Measurements from ENCODE around the gene KRTAP5-4.
"Not testable (repeated sequence)": the region's sequence is repeated elsewhere in the genome, so short reads cannot be mapped to it uniquely, and the experiment has no call there.

Gene KRTAP5-4

DNA sequence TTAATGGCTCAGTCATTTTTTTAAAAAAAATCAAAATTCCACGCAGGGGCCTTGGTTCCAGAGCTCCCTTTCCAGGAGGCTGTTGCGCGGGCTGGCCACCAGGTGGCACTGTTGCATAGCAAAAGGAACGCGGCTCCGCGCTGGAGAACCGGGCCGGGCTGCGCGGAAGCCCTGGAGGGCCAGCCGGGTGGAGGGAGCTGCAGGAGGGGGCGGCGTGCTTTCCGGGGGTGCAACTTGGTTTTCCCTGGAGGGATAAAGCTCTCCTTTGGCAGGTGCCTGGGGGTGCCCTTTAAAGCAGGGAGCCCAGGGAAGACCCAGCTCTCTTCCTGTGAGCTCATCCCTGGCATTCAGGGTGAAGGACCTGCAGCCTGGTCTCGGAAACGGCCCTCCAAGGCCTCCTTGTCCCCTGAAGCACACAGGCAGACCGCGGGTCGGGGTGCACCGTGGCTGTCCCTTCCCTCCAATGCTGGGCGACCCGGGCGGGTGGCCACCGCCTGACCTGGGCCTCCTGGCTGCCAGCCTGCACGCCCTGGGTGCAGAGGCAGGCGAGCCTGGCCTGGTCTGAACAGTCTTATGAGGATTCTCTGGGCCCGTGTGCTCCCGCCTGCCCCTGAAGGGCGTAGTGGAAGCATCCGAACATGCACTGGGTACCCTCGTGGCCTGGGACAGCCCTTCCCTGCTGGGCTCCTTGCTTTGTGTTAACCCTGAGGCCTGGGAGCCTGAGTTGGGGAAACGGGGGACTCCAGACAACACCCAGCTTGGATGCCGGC lies 31.0 kb upstream of the KRTAP5-4 start:
- peak; percentile 12 for DNase-seq

DNA sequence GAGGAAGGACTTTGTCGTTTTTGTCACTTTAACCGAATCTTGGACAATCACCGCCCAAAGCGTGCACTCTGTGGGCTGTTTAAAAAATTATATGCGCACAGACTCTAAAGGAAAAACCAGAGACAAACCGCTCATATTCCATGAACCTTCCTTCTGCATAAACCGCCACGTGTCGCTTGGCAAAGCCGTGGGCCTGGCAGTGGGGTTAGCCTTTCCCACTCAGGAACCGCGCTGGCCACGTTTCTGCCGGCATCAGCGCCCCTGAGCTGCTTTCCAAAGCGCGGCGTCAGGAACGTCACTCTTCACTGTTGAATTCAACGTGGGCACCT lies 30.5 kb upstream of the KRTAP5-4 start:
- no peak for DNase-seq

DNA sequence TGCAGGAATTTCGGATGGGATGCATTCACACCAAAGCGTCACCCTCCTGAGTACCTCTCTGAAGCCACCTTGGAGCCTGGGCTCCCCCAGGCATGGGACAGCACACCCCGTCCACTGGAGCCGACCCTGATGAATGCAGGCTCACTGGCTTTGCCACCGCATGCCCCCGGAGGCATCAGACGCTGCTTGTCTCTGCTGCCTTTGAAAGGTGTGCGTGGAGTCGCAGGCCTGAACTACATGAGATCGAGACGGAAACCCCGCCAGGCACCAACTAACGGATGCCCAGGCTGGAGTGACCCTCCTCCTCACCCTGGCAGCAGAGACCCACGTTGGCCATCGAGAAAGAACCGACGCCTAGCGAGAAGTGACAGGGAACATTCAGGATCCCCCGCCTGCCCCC lies 30.1 kb upstream of the KRTAP5-4 start:
- no peak for DNase-seq

DNA sequence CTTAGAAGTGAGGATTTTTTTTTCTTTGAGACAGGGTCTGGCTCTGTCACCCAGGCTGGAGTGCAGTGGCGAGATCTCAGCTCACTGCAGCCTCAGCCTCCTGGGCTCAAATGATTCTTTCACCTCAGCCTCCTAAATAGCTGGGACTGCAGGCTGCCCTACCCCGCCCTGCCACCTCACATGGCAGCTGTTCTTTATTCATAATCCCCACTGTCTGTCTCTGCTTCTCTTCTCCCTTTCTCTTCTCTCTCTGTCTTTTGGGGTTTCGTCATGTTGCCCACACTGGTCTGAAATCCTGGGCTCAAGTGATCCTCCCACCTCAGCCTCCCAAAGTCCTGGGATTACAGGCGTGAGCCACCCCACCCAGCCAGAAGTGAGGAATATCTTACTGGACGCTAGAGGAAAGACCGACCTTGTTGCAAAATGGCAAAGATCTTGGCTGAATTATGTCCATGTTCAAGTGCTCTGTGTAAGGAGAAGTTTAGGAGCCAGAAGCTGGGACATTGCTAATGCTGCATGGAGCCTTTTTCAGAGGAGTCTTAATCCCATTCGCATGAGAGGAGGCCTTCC lies 29.6 kb upstream of the KRTAP5-4 start:
- no peak for DNase-seq

DNA sequence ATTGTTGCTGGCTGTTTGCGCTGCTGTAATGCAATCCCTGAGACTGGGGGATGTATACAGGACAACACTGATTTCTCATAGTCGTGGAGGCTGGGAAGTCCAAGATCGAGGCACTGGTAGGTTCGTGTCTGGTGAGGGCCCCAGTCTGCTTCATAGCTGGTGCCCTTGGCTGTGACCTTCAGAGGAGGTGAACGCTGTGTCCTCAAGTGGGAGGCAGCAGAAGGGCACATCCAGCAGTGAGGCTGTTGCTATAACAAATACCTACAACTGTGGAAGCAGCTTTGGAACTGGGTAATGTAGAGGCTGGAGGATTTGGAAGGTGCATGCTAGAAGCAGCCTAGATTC lies 29.0 kb upstream of the KRTAP5-4 start:
- no peak for DNase-seq

DNA sequence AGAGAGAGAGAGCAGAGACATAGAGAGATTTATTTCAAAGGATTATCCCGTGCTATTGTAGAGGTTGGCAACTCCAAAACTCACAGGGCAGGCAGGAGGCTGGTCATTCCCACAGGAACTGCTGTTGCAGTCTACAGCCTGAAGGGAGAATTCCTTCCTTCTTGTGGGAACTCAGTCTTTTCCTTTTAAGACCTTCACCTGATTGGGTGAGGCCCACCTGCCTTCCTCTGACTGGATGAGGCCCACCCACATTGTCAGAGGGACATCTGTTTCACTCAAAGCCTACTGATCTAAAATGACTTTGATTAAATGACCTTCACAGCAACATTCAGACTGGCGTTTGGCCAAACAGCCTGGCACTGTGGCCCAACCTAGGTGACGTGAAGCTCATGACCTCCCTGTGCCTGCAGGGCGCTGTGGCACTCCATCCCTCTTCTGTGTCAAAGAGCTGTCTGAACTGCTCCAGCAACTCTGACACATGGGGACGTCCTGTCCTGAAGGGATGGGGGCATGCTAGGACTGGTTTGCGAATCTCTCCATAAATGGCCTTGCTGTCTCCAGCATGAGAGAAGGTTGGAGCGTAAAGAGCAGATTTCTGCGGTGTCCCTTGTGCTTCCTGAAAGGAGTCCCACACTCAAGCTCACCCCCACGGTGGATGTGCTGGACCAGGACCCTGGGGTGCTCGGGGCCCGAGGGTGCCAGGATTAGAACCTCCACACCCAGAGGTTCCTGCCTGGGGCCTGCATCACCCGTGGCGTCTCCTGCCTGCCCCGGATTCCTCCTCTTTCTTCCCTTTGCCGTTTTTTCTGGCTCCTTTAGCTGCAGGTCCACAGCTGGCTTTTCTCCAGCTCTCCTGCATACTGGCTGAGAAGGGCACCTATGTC lies 28.3 kb upstream of the KRTAP5-4 start:
- DNase-seq: no peak

- no peak for DNase-seq
These were observed 26.9 kb upstream of the KRTAP5-4 start for GRCh38 chr11:1648653-1649420.

GRCh38 chr11:1647901-1648652 lies 26.1 kb upstream of the KRTAP5-4 start:
- DNase-seq: no peak

- not testable (repeated sequence) for DNase-seq
These were observed 24.6 kb upstream of the KRTAP5-4 start for GRCh38 chr11:1646540-1646939.

GRCh38 chr11:1645357-1645821 lies 23.5 kb upstream of the KRTAP5-4 start:
- DNase-seq: no peak

DNA sequence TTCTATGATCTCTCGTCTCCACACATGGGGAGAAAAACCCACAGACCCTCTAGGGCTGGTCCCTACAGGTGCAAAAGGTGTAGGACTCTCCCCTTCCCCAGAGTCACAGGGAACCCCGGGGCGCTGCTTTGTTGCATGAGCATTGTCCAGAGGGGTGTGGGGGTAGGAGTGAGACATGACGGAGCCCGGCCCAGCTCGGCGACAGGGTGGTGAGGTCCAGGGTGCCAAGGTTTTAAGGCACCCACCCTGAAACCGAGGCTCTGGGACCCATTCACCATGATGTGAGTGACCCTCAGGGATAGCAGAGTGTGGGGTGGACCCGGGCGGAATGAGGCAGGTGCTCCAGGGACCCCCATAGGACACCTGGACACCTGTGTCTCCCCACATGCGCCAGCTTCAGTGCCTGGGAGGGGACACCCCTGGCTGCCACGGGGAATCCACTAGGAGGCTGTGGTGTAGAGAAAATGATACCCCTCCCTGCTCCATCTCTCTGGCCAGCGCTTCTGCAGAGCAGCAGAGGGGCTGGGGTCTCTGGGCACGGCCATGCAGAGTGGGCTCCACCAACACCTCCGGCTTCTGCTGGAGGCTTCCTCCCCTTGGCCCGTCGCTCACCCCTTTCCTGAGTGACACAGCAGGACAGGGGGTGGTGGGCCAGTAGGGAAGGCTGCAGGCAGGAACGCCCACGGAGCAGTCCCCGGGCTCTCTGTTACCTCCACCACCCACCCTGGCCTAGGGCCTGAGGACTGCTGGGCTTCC lies 22.8 kb upstream of the KRTAP5-4 start:
- no peak for DNase-seq

GRCh38 chr11:1643146-1643690 lies 21.3 kb upstream of the KRTAP5-4 start:
- no peak for DNase-seq

DNA sequence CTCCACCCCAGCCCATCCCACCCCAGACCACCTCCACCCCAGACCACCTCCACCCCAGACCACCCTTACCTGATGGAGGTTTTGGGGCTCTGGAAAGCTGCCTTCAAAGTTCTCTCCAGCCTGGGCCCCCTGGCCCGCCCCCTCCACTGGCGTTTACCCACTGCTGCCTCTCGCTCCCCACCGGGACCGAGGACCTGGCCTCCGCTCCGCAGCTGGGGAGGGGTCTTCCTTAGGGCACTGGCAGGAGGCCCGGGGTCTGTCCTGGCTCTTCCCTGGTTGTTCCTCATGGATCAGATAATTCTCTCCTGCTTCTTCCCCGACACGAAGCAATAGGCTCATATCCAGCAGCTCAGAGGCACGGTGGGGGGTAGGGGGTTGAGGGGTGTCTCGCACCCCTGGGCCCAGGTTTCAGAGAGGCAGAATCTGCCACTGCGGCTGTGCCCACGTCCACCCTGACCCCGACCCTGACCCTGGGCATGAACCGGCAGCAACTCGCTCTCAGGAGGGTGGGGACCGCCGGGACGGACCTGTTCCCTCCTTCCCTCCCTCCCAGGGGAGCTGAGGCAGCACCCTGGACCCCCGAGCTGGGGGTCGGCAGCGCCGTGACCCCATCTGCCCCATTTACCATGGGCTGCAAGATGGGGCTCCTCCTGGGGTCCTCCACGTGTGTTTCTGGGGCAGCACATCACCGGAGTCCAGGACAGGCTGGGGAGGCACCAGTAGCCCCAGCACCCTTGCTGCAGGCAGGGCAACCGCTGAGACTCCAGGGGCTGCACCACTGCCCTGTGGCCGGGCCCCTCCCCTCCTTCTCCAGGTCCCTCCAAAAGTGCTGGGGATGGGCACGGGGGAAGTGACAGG lies 20.6 kb upstream of the KRTAP5-4 start:
- no peak for DNase-seq

- DNase-seq: no peak
These were observed 19.2 kb upstream of the KRTAP5-4 start for GRCh38 chr11:1641096-1641495.

DNA sequence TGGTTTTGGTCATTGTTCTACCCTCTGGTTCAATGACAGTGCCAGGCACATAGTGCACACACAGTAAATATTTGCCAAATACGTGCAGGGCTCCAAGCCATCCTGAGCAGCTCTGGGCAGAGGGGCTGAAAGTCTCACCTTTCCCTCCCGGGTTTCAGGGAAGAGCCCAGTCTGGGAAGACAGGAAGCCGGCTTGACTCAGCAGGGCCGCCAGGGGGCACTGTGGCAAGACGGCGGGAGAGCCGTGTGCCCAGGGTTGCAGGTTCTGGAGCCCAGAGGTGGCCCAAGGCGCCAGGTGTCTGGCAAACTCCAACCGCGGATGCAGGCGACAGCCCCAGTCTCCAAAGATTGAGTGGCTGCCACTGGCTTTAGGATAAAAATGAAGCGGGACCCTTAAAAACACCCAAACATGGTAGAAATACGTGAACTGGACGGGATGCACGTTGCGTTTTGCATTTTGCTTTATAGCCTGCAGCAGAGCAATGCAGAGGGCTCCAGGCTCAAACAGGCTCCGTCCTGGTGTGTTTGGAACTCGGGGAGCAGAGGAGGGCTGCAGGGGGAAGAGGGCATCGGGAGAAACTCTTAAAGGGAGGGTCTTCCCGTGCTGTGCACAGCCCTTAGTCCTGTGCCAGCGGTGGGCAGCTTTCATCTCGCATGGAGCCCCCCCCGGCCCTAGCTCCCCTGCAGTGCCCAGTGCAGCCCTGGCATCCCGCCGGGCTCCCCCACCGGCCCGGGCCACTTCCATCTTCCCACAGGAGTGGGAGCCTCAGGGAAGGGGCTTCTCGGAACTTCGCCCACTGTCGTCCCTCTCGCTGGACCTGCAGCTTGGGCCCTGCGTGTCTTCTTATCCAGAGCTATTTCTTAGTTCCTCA lies 18.4 kb upstream of the KRTAP5-4 start:
- peak; percentile 68 for DNase-seq

GRCh38 chr11:1639666-1640065 lies 17.7 kb upstream of the KRTAP5-4 start:
- no peak for DNase-seq

DNA sequence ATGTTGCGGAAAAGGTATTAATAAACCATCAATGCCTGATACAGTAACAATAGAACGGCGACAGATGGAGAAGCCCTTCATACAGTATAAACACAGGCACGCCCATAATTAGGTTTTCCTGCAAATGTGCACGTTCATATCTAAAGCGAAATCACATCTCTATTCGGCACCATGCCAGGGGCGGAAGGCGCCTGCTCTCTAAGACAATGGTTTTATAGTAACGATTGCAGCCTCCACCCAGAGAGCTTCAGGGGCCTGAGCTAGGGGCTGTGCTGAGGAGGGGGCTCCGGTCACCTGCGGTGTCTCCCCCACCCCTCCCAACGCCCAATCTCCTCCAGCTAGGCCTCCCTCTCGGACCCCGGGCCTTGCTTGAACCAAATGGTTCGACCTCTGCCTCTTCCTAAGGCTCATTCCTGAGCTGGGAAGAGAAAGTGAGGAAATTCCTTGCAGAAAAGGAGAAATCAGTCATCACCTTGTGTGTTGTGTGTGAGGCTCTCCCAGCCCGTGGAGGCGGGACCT lies 17.2 kb upstream of the KRTAP5-4 start:
- peak; percentile 89 for DNase-seq

GRCh38 chr11:1638344-1638743 lies 16.4 kb upstream of the KRTAP5-4 start:
- DNase-seq: peak; percentile 17

- DNase-seq: no peak
These were observed 15.7 kb upstream of the KRTAP5-4 start for GRCh38 chr11:1637628-1638027.
